Measurements from ENCODE around the gene CD33. TPM values are rescaled to one million over a fixed set of nuclear protein-coding genes. Genes with fewer than 3 reads are reported as not detected.

CD33 gene
- total and polyA plus RNA-seq, 9 of the 15 experiments (the other 6 are each of a cell fraction or from before 2014, with no cell fraction given) = 36.1 to 88.6 (median 49.6) TPM

DNA sequence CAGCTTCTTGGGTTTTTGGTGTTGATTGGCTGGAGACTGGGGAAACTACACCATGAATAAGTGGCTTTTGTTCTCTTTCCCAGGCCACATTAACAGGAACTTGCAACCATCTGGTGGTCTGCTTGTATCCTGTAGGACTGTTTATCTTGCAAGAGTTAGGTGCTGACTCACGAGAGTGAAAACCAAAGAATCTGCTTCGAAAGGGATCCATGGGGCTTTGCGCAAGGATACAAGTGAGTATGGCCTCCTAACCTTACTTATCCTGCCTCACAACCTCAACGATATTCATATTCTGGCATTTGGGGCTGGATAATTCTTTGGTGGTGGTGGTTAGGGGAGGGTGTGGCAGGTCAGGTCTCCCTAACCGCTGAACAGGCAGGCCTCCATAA, 21.3 kb downstream of the CD33 start (continued):
- no peak for TF ChIP-seq HINFP (tag; conservative IDR thresholded peaks at IDR 0.05; ENCODE audit: low read depth)
- TF ChIP-seq HMBOX1 (IDR thresholded peaks at IDR 0.05) = peak; percentile 53; the same call in 1 of the 2 replicates
- TF ChIP-seq, protein P1, sequence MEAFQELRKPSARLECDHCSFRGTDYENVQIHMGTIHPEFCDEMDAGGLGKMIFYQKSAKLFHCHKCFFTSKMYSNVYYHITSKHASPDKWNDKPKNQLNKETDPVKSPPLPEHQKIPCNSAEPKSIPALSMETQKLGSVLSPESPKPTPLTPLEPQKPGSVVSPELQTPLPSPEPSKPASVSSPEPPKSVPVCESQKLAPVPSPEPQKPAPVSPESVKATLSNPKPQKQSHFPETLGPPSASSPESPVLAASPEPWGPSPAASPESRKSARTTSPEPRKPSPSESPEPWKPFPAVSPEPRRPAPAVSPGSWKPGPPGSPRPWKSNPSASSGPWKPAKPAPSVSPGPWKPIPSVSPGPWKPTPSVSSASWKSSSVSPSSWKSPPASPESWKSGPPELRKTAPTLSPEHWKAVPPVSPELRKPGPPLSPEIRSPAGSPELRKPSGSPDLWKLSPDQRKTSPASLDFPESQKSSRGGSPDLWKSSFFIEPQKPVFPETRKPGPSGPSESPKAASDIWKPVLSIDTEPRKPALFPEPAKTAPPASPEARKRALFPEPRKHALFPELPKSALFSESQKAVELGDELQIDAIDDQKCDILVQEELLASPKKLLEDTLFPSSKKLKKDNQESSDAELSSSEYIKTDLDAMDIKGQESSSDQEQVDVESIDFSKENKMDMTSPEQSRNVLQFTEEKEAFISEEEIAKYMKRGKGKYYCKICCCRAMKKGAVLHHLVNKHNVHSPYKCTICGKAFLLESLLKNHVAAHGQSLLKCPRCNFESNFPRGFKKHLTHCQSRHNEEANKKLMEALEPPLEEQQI (IDR thresholded peaks at IDR 0.05) = no peak
- TF ChIP-seq U2AF2 (optimal IDR thresholded peaks at IDR 0.05; ENCODE audit: low read depth, low read length) = no peak
- TF ChIP-seq SRSF3 (IDR thresholded peaks at IDR 0.05; ENCODE audit: insufficient read depth, low read length) = no peak
- TF ChIP-seq SIN3A (IDR thresholded peaks at IDR 0.05; ENCODE audit: borderline replicate concordance in 2 of 2, control insufficient read depth in 1 of 2, low read depth in 2 of 2, low read length in 2 of 2) = no peak
- TF ChIP-seq, protein P2, sequence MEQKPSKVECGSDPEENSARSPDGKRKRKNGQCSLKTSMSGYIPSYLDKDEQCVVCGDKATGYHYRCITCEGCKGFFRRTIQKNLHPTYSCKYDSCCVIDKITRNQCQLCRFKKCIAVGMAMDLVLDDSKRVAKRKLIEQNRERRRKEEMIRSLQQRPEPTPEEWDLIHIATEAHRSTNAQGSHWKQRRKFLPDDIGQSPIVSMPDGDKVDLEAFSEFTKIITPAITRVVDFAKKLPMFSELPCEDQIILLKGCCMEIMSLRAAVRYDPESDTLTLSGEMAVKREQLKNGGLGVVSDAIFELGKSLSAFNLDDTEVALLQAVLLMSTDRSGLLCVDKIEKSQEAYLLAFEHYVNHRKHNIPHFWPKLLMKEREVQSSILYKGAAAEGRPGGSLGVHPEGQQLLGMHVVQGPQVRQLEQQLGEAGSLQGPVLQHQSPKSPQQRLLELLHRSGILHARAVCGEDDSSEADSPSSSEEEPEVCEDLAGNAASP (IDR thresholded peaks at IDR 0.05) = no peak
- TF ChIP-seq ZNF699 (CRISPR knock-in tag; IDR thresholded peaks at IDR 0.05; ENCODE audit: insufficient replicate concordance) = no peak
- TF ChIP-seq MAFK (IDR thresholded peaks at IDR 0.05; ENCODE audit: low read length) = peak; percentile 78
- no peak for TF ChIP-seq NONO (IDR thresholded peaks at IDR 0.05; ENCODE audit: low read depth in 2 of 2, low read length in 1 of 2)
- TF ChIP-seq, protein P3, sequence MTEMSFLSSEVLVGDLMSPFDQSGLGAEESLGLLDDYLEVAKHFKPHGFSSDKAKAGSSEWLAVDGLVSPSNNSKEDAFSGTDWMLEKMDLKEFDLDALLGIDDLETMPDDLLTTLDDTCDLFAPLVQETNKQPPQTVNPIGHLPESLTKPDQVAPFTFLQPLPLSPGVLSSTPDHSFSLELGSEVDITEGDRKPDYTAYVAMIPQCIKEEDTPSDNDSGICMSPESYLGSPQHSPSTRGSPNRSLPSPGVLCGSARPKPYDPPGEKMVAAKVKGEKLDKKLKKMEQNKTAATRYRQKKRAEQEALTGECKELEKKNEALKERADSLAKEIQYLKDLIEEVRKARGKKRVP (CRISPR knock-in tag; IDR thresholded peaks at IDR 0.05) = no peak
- peak; percentile 91 for TF ChIP-seq C11orf30 (IDR thresholded peaks at IDR 0.05; ENCODE audit: low read depth)
- TF ChIP-seq, protein P4, sequence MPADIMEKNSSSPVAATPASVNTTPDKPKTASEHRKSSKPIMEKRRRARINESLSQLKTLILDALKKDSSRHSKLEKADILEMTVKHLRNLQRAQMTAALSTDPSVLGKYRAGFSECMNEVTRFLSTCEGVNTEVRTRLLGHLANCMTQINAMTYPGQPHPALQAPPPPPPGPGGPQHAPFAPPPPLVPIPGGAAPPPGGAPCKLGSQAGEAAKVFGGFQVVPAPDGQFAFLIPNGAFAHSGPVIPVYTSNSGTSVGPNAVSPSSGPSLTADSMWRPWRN (IDR thresholded peaks at IDR 0.05; ENCODE audit: low read depth) = no peak
- no peak for TF ChIP-seq CREB3 (tag; conservative IDR thresholded peaks at IDR 0.05; ENCODE audit: low read depth)
- peak; percentile 48; the same call in 1 of the 2 replicates for TF ChIP-seq TRIM28 (IDR thresholded peaks at IDR 0.05)
- TF ChIP-seq, protein P5, sequence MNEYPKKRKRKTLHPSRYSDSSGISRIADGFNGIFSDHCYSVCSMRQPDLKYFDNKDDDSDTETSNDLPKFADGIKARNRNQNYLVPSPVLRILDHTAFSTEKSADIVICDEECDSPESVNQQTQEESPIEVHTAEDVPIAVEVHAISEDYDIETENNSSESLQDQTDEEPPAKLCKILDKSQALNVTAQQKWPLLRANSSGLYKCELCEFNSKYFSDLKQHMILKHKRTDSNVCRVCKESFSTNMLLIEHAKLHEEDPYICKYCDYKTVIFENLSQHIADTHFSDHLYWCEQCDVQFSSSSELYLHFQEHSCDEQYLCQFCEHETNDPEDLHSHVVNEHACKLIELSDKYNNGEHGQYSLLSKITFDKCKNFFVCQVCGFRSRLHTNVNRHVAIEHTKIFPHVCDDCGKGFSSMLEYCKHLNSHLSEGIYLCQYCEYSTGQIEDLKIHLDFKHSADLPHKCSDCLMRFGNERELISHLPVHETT (CRISPR knock-in tag; conservative IDR thresholded peaks at IDR 0.05 in 1 of 2, IDR thresholded peaks at IDR 0.05 in 1 of 2) = peak in 1 of 2 experiments; percentile 48; a peak in 1 of 4 replicates
